Activated CD4-positive, alpha-beta T cell treated with anti-CD3 and anti-CD28 coated beads for 36 hours (primary cell): ENCODE data around the gene APOL4. TPM values are rescaled to one million over a fixed set of nuclear protein-coding genes. Genes with fewer than 3 reads are reported as not detected.
"Not testable (repeated sequence)": the region's sequence is repeated elsewhere in the genome, so short reads cannot be mapped to it uniquely, and the experiment has no call there.

Source experiments
- ATAC-seq: fragments of 200-7000 bp; cut with Tn5 transposase; one replicate; pipeline ENCODE4 v1.10.0; 2021; ENCODE audit warnings: mild to moderate bottlenecking, moderate library complexity
- CTCF ChIA-PET: fragments of 350-600 bp; sonication (Branson Sonifier 250); formaldehyde crosslinking; loops from one replicate; lab custom pipeline; 2021; ENCODE audit warnings: antibody characterized with exemption; lab: Charles Lee
- POLR2A ChIA-PET: fragments of 350-600 bp; sonication (Branson Sonifier 250); formaldehyde crosslinking; loops from one replicate; lab custom pipeline; 2021; ENCODE audit warnings: antibody characterized with exemption, inconsistent platforms; lab: Charles Lee
- DNase-seq: peaks from one replicate; pipeline ENCODE4 v3.0.0-alpha.2; 2020
- H3K27ac Mint-ChIP-seq: one replicate; pipeline ENCODE4 v1.8.0; 2021; ENCODE audit warnings: mixed read lengths
- H3K27me3 Mint-ChIP-seq: one replicate; pipeline ENCODE4 v1.8.0; 2021; ENCODE audit warnings: mixed read lengths
- H3K36me3 Mint-ChIP-seq: one replicate; pipeline ENCODE4 v1.8.0; 2021; ENCODE audit warnings: low read depth, mixed read lengths
- H3K4me1 Mint-ChIP-seq: one replicate; pipeline ENCODE4 v1.8.0; 2021; ENCODE audit warnings: mixed read lengths
- H3K4me3 Mint-ChIP-seq: one replicate; pipeline ENCODE4 v1.8.0; 2021; ENCODE audit warnings: mild to moderate bottlenecking, moderate library complexity, mixed read lengths
- H3K9me3 Mint-ChIP-seq: one replicate; pipeline ENCODE4 v1.8.0; 2021; ENCODE audit warnings: low read depth, mixed read lengths
- intact Hi-C, 2 experiments: fragments of 100-400 bp; cut with DNase I in 1 of 2; cut with micrococcal nuclease in 1 of 2; formaldehyde crosslinking; loops; one replicate each; pipeline versions ENCODE4 v1.14.2 to v1.15.1; 2022 to 2024; cut with DNase I, micrococcal nuclease
- total RNA-seq, 2 experiments: library from RNA; stranded (reverse); gene quantifications; one replicate each; pipeline ENCODE4 v1.2.3, GENCODE V29; 2021

APOL4 gene
- total RNA-seq, 2 experiments from 2014 or later = 0.16 to 0.21 TPM

DNA sequence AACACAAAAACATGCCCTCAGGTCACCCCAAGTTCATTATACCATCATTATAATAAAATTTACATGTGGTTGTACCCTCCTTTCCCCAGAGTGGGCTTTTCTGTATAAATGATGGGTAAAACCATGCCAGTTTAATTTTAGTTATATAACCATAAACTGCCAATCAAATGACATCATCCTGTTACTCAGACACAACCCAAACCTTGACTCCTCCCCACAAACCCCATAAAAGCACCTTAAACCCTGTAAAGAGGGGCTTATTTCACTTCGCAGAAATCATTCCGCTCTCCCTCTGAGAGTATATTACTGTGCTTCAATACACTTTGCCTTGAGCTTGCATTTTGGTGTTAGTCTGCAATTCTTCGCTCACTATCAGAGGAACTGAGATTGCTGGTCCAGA, 35.5 kb downstream of the APOL4 start:
- no peak overlapping the region for H3K27ac Mint-ChIP-seq
- H3K36me3 Mint-ChIP-seq = peaks cover 3% of the 10 kb centered on the region
- H3K4me3 Mint-ChIP-seq = no peak overlapping the region
- intact Hi-C loops = no loop called here
- DNase-seq (no peak), ATAC-seq (no peak)
- H3K27me3 Mint-ChIP-seq = no peaks in the 10 kb centered on the region
- peaks cover 10% of the 10 kb centered on the region for H3K9me3 Mint-ChIP-seq
- POLR2A ChIA-PET = no interaction called here
- CTCF ChIA-PET = interaction anchor here (1.3 to 4.6 kb wide), 2 partner anchors 11 to 13 kb away, joined by 4 to 30 read pairs; no protein-coding TSS in a partner anchor
- peaks cover 35% of the 10 kb centered on the region for H3K4me1 Mint-ChIP-seq

DNA sequence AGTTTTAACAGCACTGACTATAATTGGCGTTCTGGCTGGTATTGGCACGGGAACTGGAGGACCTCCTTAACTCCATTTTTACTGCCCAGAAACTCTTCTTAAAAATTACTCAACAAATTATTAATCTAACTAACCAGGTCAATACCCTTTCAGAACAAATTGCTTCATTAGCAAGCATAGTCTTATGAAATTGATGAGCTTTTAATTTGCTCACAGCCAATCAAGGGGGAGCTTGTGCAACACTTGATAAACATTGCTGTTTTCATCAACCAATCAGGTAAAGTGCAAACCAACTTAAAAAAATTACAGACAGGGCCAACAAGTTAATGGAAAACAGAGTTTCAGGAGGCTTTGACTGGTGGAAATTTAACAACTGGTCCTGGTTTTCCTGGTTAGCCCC, 36.5 kb downstream of the APOL4 start:
- CTCF ChIA-PET = interaction anchor here (1.0 to 4.6 kb wide), 4 partner anchors 12 to 100 kb away, joined by 3 to 30 read pairs (median 4); no protein-coding TSS in a partner anchor
- Mint-ChIP-seq H3K4me3 (no peak overlapping the region), H3K9me3 (peaks cover 10% of the 10 kb centered on the region), H3K27me3 (no peaks in the 10 kb centered on the region), H3K4me1 (peaks cover 45% of the 10 kb centered on the region), H3K27ac (no peak overlapping the region), H3K36me3 (peaks cover 4% of the 10 kb centered on the region)
- DNase-seq (no peak), ATAC-seq (no peak)
- intact Hi-C loops = no loop called here
- POLR2A ChIA-PET = interaction anchor here (0.7 to 0.8 kb wide), 2 partner anchors 13 to 325 kb away, joined by 3 read pairs; no protein-coding TSS in a partner anchor

DNA sequence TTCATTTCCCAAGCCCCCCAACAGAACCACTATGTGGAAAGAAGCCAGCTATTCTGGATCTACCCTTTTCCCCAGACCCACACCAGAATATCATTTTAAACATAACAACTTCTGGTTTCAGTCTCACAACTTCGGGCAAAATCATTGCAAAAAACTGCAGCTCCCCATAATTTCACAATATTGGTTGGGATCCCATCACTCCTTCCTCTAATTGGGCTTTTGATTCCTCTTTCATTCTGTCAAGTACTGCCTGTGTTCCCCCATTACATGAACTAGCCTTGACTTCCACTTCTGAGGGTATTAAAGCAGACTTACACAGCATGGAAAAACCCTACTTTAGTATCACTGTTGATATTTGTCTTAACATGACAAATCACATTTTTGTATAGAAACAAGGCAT, 37.0 kb downstream of the APOL4 start:
- Mint-ChIP-seq H3K27ac (no peak overlapping the region), H3K36me3 (peaks cover 4% of the 10 kb centered on the region), H3K9me3 (peaks cover 10% of the 10 kb centered on the region), H3K27me3 (no peaks in the 10 kb centered on the region), H3K4me1 (peaks cover 48% of the 10 kb centered on the region), H3K4me3 (no peak overlapping the region)
- ATAC-seq (no peak), DNase-seq (no peak)
- POLR2A ChIA-PET = interaction anchor here (0.7 kb wide), 1 partner anchor 324 kb away, joined by 3 read pairs; no protein-coding TSS in a partner anchor
- CTCF ChIA-PET = interaction anchor here (0.7 to 4.6 kb wide), 5 partner anchors 8 to 190 kb away, joined by 3 to 30 read pairs (median 3); no protein-coding TSS in a partner anchor
- intact Hi-C loops = no loop called here

DNA sequence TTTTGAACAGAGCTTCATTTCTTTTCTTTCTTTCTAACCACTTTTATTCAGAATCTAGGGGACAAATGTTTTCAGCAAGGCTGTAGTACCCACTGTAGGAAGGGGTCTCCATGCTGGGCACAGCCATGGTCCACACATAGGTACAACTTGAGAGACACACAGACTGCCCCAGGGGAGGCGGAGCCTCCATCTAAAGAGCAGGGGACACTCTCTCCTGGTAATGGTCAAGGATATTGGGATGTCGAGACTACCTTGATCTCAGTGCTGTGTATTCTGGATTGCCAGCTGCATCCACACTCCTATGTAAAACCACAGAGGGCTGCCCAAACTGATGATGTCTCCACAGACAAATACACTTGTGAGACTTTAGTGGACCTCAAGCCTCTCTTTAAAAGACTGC, 38.1 kb downstream of the APOL4 start:
- Mint-ChIP-seq H3K9me3 (peaks cover 6% of the 10 kb centered on the region), H3K4me3 (no peak overlapping the region), H3K36me3 (peaks cover 4% of the 10 kb centered on the region), H3K27ac (peak overlapping the region; percentile 64), H3K27me3 (no peaks in the 10 kb centered on the region), H3K4me1 (peaks cover 59% of the 10 kb centered on the region)
- intact Hi-C loops = loop anchor here in 1 of 2 experiments (2.0 kb wide), 1 partner anchor 73 kb away; no protein-coding TSS in a partner anchor
- CTCF ChIA-PET = interaction anchor here (0.6 to 4.6 kb wide), 8 partner anchors 9 to 123 kb away, joined by 3 to 30 read pairs (median 4); no protein-coding TSS in a partner anchor
- POLR2A ChIA-PET = interaction anchor here (0.6 kb wide), 1 partner anchor 28 kb away, joined by 4 read pairs; no protein-coding TSS in a partner anchor
- DNase-seq (no peak), ATAC-seq (no peak)

DNA sequence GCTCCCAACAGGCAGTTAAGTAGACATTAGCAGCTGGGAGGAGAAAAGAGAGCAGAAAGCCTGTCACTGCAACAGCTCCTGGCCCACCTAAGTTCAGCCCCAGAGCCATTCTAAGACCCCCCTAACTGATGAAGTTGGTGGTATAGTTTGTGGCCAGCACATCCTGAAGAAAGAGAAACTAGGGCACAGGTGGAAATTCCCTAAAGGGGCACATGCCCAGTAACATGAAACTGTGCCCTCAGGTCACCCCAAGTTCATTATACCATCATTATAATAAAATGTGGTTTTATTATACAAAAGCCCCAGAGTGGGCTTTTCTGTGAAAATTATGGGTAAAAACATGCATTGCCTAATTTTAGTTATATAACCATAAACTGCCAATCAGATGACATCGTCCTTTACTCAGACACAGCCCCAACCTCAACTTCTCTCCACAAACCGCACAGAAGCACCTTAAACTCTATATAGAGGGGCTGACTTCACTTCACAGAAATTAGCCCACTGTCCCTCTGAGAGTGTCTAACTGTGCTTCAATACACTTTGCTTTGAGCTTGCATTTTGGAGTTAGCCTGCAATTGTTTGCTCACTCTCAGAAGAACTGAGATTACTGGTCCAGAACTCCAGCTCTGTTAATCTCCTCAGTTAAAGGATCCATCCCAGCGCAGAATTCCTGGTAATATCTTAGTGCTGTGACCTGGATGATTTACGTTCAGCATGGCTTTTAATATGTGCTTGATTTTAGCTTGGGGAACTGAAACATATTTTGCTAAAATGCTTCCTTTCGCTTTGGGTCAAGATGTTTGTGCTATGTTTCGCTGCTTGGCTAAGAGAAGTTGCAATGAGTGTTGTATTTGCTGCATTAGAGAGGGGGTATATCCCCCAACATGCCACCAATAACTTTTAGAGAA, 39.2 kb downstream of the APOL4 start:
- POLR2A ChIA-PET = no interaction called here
- Mint-ChIP-seq H3K27me3 (no peaks in the 10 kb centered on the region), H3K36me3 (peaks cover 7% of the 10 kb centered on the region), H3K9me3 (no peaks in the 10 kb centered on the region), H3K4me3 (no peak overlapping the region), H3K4me1 (peaks cover 66% of the 10 kb centered on the region), H3K27ac (peak overlapping the region; percentile 96)
- intact Hi-C loops = loop anchor here in 1 of 2 experiments (2.0 kb wide), 1 partner anchor 74 kb away; no protein-coding TSS in a partner anchor
- DNase-seq = peak; percentile 41
- no peak for ATAC-seq
- CTCF ChIA-PET = interaction anchor here (0.6 to 4.6 kb wide), 11 partner anchors 9 to 124 kb away, joined by 3 to 30 read pairs (median 3); no protein-coding TSS in a partner anchor

DNA sequence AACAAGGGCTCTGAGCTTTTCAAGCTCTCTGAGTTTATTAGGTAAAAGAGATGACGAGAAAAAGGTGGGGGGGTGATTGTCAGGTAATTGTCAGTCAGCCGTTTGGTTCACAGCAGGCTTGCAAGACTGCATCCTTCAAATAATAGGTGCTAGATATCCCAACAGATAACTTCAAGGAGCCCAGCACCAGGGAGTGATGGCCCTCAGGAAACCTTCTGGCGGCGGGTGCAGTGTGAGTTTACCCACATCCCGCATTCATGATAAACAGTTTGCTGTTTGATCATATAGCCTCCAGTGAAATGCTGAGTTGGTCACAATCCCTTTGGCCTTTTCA, 39.8 kb downstream of the APOL4 start:
- CTCF ChIA-PET = interaction anchor here (0.6 to 4.6 kb wide), 5 partner anchors 9 to 20 kb away, joined by 3 to 30 read pairs (median 4); no protein-coding TSS in a partner anchor
- POLR2A ChIA-PET, H3K27me3 Mint-ChIP-seq, H3K9me3 Mint-ChIP-seq, H3K4me3 Mint-ChIP-seq, ATAC-seq: not testable (repeated sequence)
- Mint-ChIP-seq H3K27ac (peak overlapping the region; percentile 96), H3K36me3 (peaks cover 11% of the 10 kb centered on the region), H3K4me1 (peaks cover 68% of the 10 kb centered on the region)
- intact Hi-C loops = loop anchor here in 1 of 2 experiments (2.0 kb wide), 1 partner anchor 75 kb away; no protein-coding TSS in a partner anchor
- peak; percentile 40 for DNase-seq

DNA sequence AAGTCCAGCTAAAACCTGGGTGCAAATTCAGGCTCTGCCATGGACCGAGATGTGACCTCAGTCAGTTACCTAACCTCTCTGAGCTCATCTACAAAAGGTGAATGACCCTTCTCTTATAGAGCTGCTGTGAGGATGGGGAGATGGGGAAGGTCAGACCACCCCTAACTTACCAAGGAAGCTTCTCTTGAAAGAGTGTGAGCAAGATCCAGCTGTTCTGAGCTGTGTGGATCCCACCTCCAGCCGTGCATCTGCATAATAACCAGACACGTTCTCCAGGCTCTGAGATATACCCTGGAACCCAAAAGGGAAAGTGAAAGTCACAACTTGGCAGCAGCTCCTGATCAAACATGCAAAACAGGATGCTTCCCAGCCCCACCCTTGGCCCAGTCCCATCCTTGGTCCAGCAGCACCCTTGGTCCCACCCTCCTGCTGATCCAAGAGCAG, 41.1 kb downstream of the APOL4 start, which contains the start of gene APOL3:
Gene APOL3, minus strand, starts transcription at position 257 of the 444 bp plus-strand sequence. CDS start 11,700 bp downstream, outside the sequence.
- Mint-ChIP-seq H3K27ac (peak within 1 kb of the TSS; percentile 96), H3K9me3 (no peaks in the 10 kb centered on the region), H3K4me1 (peaks cover 71% of the 10 kb centered on the region), H3K4me3 (peak within 1 kb of the TSS; percentile 88), H3K36me3 (peaks cover 16% of the 10 kb centered on the region), H3K27me3 (no peaks in the 10 kb centered on the region)
- POLR2A ChIA-PET = no interaction called here
- CTCF ChIA-PET = interaction anchor here (1.0 to 3.3 kb wide), 6 partner anchors 18 to 95 kb away, joined by 3 to 16 read pairs (median 4); partner anchors contain the start of gene APOL2
- ATAC-seq (peak; percentile 68), DNase-seq (peak; percentile 68)
- intact Hi-C loops = no loop called here

DNA sequence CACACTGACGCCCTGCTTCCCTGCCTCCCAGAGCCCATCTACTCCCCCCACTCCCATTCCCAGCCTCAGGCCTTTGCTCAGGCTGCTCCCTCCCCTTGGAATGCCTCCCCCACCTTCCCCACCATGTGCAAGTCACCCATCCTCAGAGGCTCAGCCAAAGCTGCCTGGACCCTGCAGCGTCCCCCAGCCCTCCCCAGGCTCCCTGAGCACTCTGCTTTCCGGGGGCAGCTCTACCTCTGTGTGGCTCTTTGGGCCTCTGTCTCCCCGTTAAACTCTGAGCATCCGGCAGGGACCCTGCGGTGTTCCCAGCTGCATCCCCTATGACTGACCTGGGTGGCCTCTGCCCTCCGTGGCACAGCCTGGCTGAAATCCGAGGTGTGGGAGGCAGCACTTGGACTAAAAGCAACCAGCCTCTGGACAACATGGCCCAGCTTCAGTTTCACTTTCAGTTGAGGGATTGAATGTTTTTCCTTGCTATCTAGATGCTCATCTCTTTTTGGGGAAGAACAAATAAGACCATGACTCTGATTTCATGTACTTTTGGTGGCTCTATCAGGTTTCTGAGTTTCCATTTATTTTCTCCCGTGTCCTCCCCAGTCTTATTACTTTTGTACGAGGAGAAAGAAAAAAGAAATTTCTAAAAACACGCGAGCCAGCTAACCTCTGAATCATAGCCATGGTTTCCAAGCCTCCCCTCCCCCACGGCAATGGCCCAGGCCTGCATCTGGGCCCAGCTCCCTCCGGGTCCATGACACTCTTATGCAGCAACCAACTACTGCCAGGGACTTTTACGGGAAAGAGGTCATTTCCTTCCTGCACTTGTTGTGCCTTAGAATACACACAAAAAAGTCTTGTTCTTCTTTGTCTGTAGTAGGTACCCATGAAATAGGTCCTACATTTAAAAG, 44.8 kb downstream of the APOL4 start:
- ChIA-PET CTCF (interaction anchor here (0.8 to 2.7 kb wide), 9 partner anchors 12 to 330 kb away, joined by 3 to 9 read pairs (median 3); partner anchors contain the start of gene APOL2), POLR2A (interaction anchor here (0.6 kb wide), 2 partner anchors 819 to 826 kb away, joined by 4 to 5 read pairs; no protein-coding TSS in a partner anchor)
- peak; percentile 72 for ATAC-seq
- no peaks in the 10 kb centered on the region for H3K9me3 Mint-ChIP-seq
- H3K27ac Mint-ChIP-seq = peak overlapping the region; percentile 99
- peak; percentile 89 for DNase-seq
- H3K4me3 Mint-ChIP-seq = peak overlapping the region; percentile 84
- intact Hi-C loops = loop anchor here in 1 of 2 experiments (5.0 kb wide), 2 partner anchors 231 to 509 kb away; partner anchors contain the start of genes APOL6 and MYH9
- H3K36me3 Mint-ChIP-seq = peaks cover 31% of the 10 kb centered on the region
- H3K27me3 Mint-ChIP-seq = no peaks in the 10 kb centered on the region
- H3K4me1 Mint-ChIP-seq = peaks cover 94% of the 10 kb centered on the region

DNA sequence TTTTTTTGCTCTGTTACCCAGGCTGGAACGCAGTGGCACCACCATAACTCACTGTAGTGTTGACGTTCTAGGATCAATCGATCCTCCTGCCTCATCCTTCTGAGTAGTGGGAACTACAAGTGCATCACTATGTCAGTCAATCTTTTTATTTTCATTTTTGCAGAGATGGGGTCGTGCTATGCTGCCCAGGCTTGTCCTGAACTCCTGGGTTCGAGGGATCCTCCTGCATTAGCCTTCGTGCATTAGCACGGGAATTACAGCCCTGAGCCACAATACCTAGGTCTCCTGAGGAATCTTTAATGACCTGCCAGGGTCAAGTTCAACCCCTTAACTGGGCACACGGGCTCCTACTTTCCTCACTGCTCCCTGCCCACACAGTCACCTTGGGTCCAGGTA, 45.5 kb downstream of the APOL4 start:
- CTCF ChIA-PET = interaction anchor here (0.6 to 2.7 kb wide), 10 partner anchors 11 to 1481 kb away, joined by 3 to 9 read pairs (median 3); partner anchors contain the start of gene APOL2
- intact Hi-C loops = loop anchor here in 1 of 2 experiments (5.0 kb wide), 2 partner anchors 231 to 509 kb away; partner anchors contain the start of genes APOL6 and MYH9
- Mint-ChIP-seq H3K36me3 (peaks cover 34% of the 10 kb centered on the region), H3K27me3 (no peaks in the 10 kb centered on the region), H3K27ac (peak overlapping the region; percentile 99), H3K4me1 (peaks cover 93% of the 10 kb centered on the region), H3K9me3 (no peaks in the 10 kb centered on the region), H3K4me3 (peak overlapping the region; percentile 84)
- DNase-seq (no peak), ATAC-seq (no peak)
- POLR2A ChIA-PET = interaction anchor here (0.6 kb wide), 2 partner anchors 24 to 820 kb away, joined by 3 to 4 read pairs; no protein-coding TSS in a partner anchor

DNA sequence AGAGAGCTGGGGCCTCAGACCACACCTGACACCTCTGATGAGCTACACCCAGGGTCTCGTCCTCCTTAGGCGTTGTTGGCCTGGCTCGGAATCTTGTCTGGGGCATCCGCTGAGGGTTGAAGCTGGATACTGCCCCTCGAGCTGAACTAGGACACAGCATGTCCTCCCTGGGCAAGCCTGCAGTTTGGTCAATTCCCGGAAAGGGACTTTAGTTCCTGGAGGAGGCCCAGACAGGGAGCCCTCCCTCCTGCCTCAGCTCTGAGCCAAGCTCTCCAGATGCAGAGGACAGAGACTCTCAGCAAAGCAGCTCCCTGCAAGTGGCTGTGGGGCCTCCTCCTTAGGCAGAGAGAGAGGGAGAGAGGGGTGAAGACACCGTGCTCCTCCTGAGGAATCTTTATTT, 45.9 kb downstream of the APOL4 start:
- intact Hi-C loops = loop anchor here in 1 of 2 experiments (5.0 kb wide), 2 partner anchors 232 to 508 kb away; partner anchors contain the start of genes APOL6 and MYH9
- Mint-ChIP-seq H3K36me3 (peaks cover 34% of the 10 kb centered on the region), H3K27me3 (no peaks in the 10 kb centered on the region), H3K4me1 (peaks cover 93% of the 10 kb centered on the region), H3K27ac (peak overlapping the region; percentile 99), H3K9me3 (no peaks in the 10 kb centered on the region), H3K4me3 (peak overlapping the region; percentile 84)
- DNase-seq = no peak
- ATAC-seq = no peak
- ChIA-PET CTCF (interaction anchor here (0.5 to 2.7 kb wide), 8 partner anchors 14 to 1481 kb away, joined by 3 to 9 read pairs (median 3); no protein-coding TSS in a partner anchor), POLR2A (interaction anchor here (0.6 kb wide), 2 partner anchors 25 to 366 kb away, joined by 3 to 5 read pairs; no protein-coding TSS in a partner anchor)
